GM12874 (cell line): ENCODE data around the gene P2RX1.

Experiments
- CTCF ChIP-seq: IDR thresholded peaks from 2 replicates; pipeline ENCODE4 v1.5.1; 2011; ENCODE audit warnings: low read depth, mild to moderate bottlenecking, control low read depth, low read length, moderate library complexity; ENCODE audit not compliant: insufficient read depth

Gene P2RX1

DNA sequence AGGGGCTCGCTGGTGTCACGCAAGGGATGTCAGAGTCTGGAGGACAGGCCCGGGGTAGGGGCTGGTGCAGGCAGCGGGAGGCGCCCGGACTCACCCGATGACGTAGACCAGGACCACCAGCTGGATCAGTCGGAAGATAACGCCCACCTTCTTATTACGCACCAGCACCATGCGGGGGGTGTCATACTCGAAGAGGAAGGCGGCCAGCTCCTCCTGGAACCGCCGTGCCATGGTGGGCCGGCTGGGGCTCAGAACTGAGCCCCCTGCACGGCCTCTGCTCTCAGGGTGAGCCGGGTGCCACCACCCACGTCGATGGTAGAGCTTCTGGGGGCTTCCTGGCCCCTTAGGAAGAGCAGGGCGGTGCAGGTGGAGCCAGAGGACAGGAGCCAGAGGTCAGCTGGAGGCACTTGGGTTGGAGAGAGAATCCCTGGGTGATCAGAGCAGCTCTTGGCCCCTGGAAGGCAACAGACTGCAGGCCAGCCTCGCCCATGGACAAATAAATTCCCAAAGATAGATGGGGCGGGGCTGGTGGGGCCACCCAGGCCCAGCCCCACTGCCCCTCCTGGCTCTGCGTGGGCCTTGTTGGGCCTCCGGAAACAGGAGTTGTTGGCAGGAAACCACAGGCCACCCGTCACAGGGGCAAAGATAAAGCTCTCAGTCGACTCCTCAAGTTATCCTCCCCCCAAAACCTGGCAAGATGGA is at the start of gene P2RX1:
P2RX1 (minus strand) TSS at position 471 of the 702 bp plus-strand sequence; CDS start at position 231, 240 bp downstream.
- no peak for TF ChIP-seq CTCF

DNA sequence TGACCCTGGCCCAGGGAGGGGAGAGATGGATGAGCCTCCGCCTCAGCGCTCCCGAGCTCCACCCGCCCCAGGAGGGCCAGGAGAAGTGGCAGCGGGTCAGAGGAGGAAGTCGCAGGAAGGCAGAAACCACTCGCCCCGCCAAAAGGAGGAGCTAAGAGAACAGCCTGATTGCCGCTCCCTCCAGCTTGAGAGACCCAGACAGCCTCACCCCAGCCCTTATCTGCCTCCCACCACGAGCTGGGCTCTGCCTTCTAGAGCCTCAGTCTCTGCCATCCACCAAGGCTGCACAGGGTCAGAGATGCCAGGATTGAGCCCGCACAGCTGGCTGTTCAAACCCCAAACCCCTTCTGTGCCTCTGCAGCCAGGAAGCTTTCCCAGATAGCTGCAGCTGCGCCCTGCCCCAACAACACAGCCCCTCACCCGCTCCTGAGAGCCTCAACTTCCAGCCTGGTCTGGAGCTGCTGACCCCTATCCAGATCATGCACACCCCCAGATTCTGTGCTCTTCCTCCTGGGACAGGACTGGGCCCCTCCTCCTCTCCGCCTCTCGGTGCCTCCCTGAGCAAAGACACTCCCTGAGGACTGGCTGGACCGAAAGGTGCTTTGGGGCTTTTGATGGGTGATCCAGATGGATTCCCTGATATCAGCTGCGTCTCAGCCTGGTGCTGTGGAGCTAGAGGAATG is 49.0 kb upstream of the P2RX1 start:
- TF ChIP-seq CTCF: no peak

GRCh38 chr17:3964203-3965117 is 48.2 kb upstream of the P2RX1 start, which contains the start of gene ATP2A3:
TSS of gene ATP2A3 (minus strand) at chr17:3964437. CDS start at chr17:3964291, 146 bp downstream.
- no peak for TF ChIP-seq CTCF

DNA sequence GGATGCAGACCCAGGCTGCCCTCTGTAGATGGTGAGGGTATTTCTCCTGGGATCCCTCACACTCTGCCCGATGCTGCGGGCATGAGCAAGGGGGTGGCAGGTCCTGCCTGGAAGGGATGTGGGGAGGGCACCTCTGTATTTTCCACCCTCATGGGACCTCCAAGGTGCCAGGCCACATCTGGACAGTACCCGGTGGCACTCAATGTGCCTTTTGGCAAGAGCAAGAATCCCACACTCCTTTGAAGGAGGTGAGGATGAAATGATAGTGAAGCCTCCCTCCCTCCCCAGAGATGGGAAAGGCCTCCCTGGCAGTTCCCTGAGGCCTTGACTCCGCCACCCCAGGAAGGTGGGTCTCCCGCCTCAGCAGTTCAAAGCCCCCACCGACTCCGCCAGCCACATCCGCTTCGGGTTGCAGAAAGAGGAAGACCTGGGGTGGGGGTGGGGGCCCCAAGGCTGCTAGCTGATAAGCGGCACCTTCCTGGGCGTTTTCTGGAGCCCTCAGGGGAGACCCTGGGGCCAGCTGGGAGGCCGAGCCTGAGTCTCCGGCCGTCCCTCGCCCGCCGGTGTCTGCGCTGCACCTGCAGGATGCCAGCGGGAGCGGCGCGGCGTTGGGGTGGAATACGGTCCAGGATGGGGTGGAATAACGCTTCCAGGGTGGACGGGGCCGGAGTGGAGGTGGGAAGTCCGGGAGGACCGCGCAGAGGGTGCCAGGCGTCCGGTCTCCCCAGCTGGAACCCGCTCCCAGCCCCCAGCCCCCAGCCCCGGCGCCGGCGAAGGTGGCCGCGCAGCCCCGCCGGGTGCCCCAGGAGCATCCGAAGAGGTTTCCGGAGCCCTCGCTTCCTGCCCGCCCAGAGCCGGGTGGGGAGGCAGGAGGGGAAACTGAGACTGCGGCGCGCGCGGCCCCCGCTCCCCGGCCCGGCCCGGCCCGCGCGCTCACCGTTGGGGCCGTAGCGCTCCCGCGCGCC is 47.3 kb upstream of the P2RX1 start:
- TF ChIP-seq CTCF: no peak

GRCh38 chr17:3962965-3963236 is 46.6 kb upstream of the P2RX1 start:
- TF ChIP-seq CTCF: no peak

DNA sequence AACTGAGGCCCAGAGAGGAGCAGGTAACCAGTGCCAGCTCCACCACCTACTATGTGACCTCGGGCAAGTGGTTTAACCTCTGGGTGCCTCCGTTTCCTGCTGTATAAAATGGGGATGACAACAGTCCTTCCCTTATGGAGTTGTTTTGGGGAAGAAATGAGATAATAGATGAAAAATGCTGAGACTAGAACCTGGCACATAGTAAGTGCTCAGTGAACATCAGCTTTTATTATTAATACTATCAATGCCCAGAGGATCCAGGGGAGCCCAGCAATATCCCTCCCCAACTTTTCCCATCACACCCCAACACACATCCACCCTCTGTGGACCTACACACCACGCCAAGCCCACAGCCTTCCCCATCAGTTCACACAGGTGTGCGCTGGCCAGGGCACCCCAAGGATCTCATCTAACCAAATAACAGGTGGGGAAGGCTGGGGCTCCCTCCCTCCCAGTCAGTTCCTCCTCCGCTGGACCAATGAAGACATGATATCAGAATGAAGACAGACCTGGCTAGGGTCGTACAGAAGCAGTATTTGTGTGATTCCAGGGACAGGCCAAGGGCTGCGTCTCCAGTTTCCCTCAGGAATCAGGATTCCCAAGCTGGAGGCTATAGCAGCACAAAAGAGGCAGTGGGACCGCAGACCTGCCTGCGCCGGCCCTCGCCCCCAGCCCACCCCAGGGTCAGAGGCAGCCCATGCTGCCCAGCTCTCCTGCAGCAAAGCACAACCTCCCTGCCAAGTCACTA is 46.1 kb upstream of the P2RX1 start:
- TF ChIP-seq CTCF: no peak
